ENCODE results near the gene ANAPC10.

ANAPC10 gene

GRCh38 chr4:144968606-144969005 is 129.4 kb downstream of the ANAPC10 start:
- H3K36me3 ChIP-seq (ENCODE audit: control insufficient read depth, insufficient read depth, low read length) = no peaks in the 10 kb centered on the region
- no peak overlapping the region for H3K4me2 ChIP-seq (ENCODE audit: low read length)
- no peaks in the 10 kb centered on the region for H3K79me2 ChIP-seq
- no peak overlapping the region for H2AFZ ChIP-seq
- no peaks in the 10 kb centered on the region for H3K27me3 ChIP-seq (ENCODE audit: control insufficient read depth, insufficient read depth, low read length)
- no peak for TF ChIP-seq CTCF (IDR thresholded peaks at IDR 0.05)
- H3K4me3 ChIP-seq (ENCODE audit: low read depth, low read length) = no peak overlapping the region
- H3K9ac ChIP-seq = no peak overlapping the region
- H3K27ac ChIP-seq = no peak overlapping the region
- H3K9me3 ChIP-seq (ENCODE audit: control insufficient read depth, low read length) = no peaks in the 10 kb centered on the region
- no peaks in the 10 kb centered on the region for H3K4me1 ChIP-seq

- Histone ChIP-seq H3K9me3 (ENCODE audit: control insufficient read depth, low read length) (no peaks in the 10 kb centered on the region), H3K4me1 (no peaks in the 10 kb centered on the region), H3K36me3 (ENCODE audit: control insufficient read depth, insufficient read depth, low read length) (no peaks in the 10 kb centered on the region), H3K4me2 (ENCODE audit: low read length) (no peak overlapping the region), H2AFZ (no peak overlapping the region), H3K9ac (no peak overlapping the region), H3K27me3 (ENCODE audit: control insufficient read depth, insufficient read depth, low read length) (no peaks in the 10 kb centered on the region), H3K27ac (no peak overlapping the region), H3K79me2 (no peaks in the 10 kb centered on the region), H3K4me3 (ENCODE audit: low read depth, low read length) (no peak overlapping the region)
- TF ChIP-seq CTCF (IDR thresholded peaks at IDR 0.05) = no peak
Measured at GRCh38 chr4:144967161-144967560, 130.8 kb downstream of the ANAPC10 start.

GRCh38 chr4:144962300-144962699 is 135.7 kb downstream of the ANAPC10 start:
- Histone ChIP-seq H3K4me2 (ENCODE audit: low read length) (no peak overlapping the region), H3K9me3 (ENCODE audit: control insufficient read depth, low read length) (no peaks in the 10 kb centered on the region), H2AFZ (no peak overlapping the region), H3K9ac (no peak overlapping the region), H3K79me2 (no peaks in the 10 kb centered on the region), H3K27me3 (ENCODE audit: control insufficient read depth, insufficient read depth, low read length) (no peaks in the 10 kb centered on the region), H3K36me3 (ENCODE audit: control insufficient read depth, insufficient read depth, low read length) (no peaks in the 10 kb centered on the region), H3K27ac (no peak overlapping the region), H3K4me3 (ENCODE audit: low read depth, low read length) (no peak overlapping the region), H3K4me1 (no peaks in the 10 kb centered on the region)
- TF ChIP-seq CTCF (IDR thresholded peaks at IDR 0.05) = no peak

- no peak for TF ChIP-seq CTCF (IDR thresholded peaks at IDR 0.05)
- H3K9me3 ChIP-seq (ENCODE audit: control insufficient read depth, low read length) = no peaks in the 10 kb centered on the region
- H3K4me3 ChIP-seq (ENCODE audit: low read depth, low read length) = no peak overlapping the region
- H3K27me3 ChIP-seq (ENCODE audit: control insufficient read depth, insufficient read depth, low read length) = no peaks in the 10 kb centered on the region
- no peak overlapping the region for H3K27ac ChIP-seq
- H3K9ac ChIP-seq = no peak overlapping the region
- H3K36me3 ChIP-seq (ENCODE audit: control insufficient read depth, insufficient read depth, low read length) = no peaks in the 10 kb centered on the region
- no peak overlapping the region for H3K4me2 ChIP-seq (ENCODE audit: low read length)
- no peak overlapping the region for H2AFZ ChIP-seq
- no peaks in the 10 kb centered on the region for H3K4me1 ChIP-seq
- H3K79me2 ChIP-seq = no peaks in the 10 kb centered on the region
Measured at GRCh38 chr4:144955104-144955503, 142.9 kb downstream of the ANAPC10 start.

GRCh38 chr4:144954230-144954629 is 143.8 kb downstream of the ANAPC10 start:
- H3K4me1 ChIP-seq = no peaks in the 10 kb centered on the region
- no peak overlapping the region for H2AFZ ChIP-seq
- H3K27me3 ChIP-seq (ENCODE audit: control insufficient read depth, insufficient read depth, low read length) = no peaks in the 10 kb centered on the region
- no peak overlapping the region for H3K4me3 ChIP-seq (ENCODE audit: low read depth, low read length)
- H3K79me2 ChIP-seq = no peaks in the 10 kb centered on the region
- no peak for TF ChIP-seq CTCF (IDR thresholded peaks at IDR 0.05)
- no peaks in the 10 kb centered on the region for H3K9me3 ChIP-seq (ENCODE audit: control insufficient read depth, low read length)
- H3K4me2 ChIP-seq (ENCODE audit: low read length) = no peak overlapping the region
- no peaks in the 10 kb centered on the region for H3K36me3 ChIP-seq (ENCODE audit: control insufficient read depth, insufficient read depth, low read length)
- H3K27ac ChIP-seq = no peak overlapping the region
- H3K9ac ChIP-seq = no peak overlapping the region
